Osteocyte (in vitro differentiated cells): ENCODE data around the gene IL3. TPM values are rescaled to one million over a fixed set of nuclear protein-coding genes. Genes with fewer than 3 reads are reported as not detected.

Source experiments
- DNase-seq: peaks from one replicate; pipeline ENCODE4 v3.0.0; 2021; ENCODE audit warnings: mixed read lengths; ENCODE audit not compliant: unreplicated experiment; ENCODE audit errors: extremely low spot score
- H3K27ac Mint-ChIP-seq: one replicate; pipeline ENCODE4 v1.8.0; 2021; ENCODE audit warnings: mild to moderate bottlenecking, mixed read lengths; ENCODE audit not compliant: unreplicated experiment
- H3K27me3 Mint-ChIP-seq: one replicate; pipeline ENCODE4 v1.8.0; 2021; ENCODE audit warnings: mixed read lengths; ENCODE audit not compliant: unreplicated experiment
- H3K36me3 Mint-ChIP-seq: one replicate; pipeline ENCODE4 v1.8.0; 2021; ENCODE audit warnings: mixed read lengths; ENCODE audit not compliant: unreplicated experiment
- H3K4me1 Mint-ChIP-seq: one replicate; pipeline ENCODE4 v1.8.0; 2021; ENCODE audit warnings: mixed read lengths; ENCODE audit not compliant: unreplicated experiment
- H3K4me3 Mint-ChIP-seq: one replicate; pipeline ENCODE4 v1.8.0; 2021; ENCODE audit warnings: mild to moderate bottlenecking, moderate library complexity, mixed read lengths; ENCODE audit not compliant: unreplicated experiment
- H3K9me3 Mint-ChIP-seq: one replicate; pipeline ENCODE4 v1.8.0; 2021; ENCODE audit warnings: mixed read lengths; ENCODE audit not compliant: unreplicated experiment
- total RNA-seq: library from RNA; stranded (reverse); gene quantifications from 2 replicates; pipeline ENCODE4 v1.2.1, GENCODE V29; 2021
- TF ChIP-seq, protein P1 (sequence below): fragments of 200-600 bp; sonication (generic); IDR thresholded peaks from 2 replicates; pipeline ENCODE4 v1.5.0; 2021; ENCODE audit warnings: antibody characterized with exemption, mild to moderate bottlenecking, moderate library complexity

The IL3 gene
- total RNA-seq, 1 donor from 2014 or later = not detected

DNA sequence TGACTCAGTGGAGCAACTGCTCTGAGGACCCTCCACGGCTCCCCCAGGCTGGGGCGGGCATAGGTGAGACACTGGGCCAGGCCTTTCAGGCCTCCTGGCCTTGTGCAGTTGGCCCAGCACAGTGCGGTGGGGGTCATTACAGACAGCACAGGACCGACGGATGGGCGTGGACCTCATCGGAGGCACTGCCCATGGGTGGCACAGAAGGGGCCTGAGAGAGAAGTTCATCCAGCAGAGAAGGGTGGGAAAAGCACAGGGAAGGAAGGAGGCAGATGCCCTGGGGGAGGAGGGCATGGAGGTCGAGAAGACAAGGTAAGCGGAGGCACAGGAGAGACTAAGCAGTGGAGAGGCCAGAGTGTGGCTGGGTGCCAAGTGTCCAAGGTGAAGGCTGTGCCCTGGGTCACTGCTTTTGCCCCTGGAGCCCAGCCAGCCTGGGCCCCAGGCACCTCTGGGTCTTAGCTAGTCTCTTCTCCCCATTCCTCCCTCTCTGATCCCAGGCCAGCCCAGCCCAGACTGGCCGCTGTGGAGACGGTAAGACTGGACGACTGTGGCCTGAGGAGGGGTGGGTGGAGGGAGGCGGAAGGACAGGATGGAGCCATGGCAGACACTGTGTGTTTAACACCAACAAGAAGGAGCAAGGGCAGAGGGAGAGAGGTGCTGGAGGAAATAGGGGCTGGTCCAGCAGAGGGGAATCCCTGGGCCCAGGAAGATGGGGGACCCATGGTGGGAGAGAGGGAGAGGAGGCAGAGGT is 5.7 kb downstream of the IL3 start:
- Mint-ChIP-seq H3K4me3 (no peak overlapping the region), H3K36me3 (no peaks in the 10 kb centered on the region), H3K27ac (no peak overlapping the region), H3K9me3 (no peaks in the 10 kb centered on the region), H3K4me1 (no peaks in the 10 kb centered on the region), H3K27me3 (no peaks in the 10 kb centered on the region)
- TF ChIP-seq, protein P1, sequence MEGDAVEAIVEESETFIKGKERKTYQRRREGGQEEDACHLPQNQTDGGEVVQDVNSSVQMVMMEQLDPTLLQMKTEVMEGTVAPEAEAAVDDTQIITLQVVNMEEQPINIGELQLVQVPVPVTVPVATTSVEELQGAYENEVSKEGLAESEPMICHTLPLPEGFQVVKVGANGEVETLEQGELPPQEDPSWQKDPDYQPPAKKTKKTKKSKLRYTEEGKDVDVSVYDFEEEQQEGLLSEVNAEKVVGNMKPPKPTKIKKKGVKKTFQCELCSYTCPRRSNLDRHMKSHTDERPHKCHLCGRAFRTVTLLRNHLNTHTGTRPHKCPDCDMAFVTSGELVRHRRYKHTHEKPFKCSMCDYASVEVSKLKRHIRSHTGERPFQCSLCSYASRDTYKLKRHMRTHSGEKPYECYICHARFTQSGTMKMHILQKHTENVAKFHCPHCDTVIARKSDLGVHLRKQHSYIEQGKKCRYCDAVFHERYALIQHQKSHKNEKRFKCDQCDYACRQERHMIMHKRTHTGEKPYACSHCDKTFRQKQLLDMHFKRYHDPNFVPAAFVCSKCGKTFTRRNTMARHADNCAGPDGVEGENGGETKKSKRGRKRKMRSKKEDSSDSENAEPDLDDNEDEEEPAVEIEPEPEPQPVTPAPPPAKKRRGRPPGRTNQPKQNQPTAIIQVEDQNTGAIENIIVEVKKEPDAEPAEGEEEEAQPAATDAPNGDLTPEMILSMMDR = no peak
- DNase-seq = no peak

DNA sequence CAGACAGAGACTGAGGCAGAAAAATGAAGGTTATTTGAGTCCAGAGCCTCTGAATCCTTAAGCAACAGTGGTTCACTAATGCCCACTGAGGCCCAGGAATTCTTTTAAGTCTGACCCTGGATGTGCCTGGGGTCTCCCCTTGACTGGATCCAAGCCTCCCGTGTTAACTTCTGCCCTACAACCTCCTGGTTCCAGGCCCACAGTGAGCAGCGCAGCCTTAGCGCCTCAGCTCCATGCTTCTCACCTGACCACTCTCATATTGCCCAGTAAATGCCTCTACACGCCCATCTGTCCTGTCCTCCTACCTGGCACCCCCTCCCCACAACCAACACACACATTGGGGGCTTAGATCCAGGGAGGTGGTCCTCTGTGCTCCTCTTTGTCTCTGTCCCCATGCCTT is 6.4 kb downstream of the IL3 start:
- Mint-ChIP-seq H3K36me3 (no peaks in the 10 kb centered on the region), H3K27ac (no peak overlapping the region), H3K4me1 (no peaks in the 10 kb centered on the region), H3K9me3 (no peaks in the 10 kb centered on the region), H3K4me3 (no peak overlapping the region), H3K27me3 (no peaks in the 10 kb centered on the region)
- no peak for DNase-seq
- TF ChIP-seq, protein P1 = no peak

DNA sequence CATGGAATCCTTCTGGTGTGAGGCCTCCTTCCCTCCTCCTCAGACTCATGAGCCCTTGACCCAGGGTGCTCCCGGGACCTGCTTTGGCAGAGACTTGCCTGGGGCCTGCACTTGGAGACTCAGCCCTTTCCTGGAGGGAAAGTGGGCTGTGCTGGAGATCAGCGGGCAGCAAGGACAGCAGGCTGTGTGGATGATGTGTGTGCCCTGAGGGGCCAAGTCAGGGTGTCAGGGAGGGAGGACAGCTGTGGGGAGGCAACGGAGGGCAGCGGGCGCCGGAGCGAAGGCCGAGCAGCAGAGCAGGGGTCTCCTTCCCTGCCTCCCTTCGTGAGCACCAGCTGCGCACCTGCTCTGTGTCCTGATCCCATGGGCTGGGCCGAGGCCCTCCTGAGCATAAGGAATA is 7.0 kb downstream of the IL3 start:
- no peaks in the 10 kb centered on the region for H3K36me3 Mint-ChIP-seq
- TF ChIP-seq, protein P1 = no peak
- no peaks in the 10 kb centered on the region for H3K27me3 Mint-ChIP-seq
- H3K9me3 Mint-ChIP-seq = no peaks in the 10 kb centered on the region
- no peak overlapping the region for H3K4me3 Mint-ChIP-seq
- no peaks in the 10 kb centered on the region for H3K4me1 Mint-ChIP-seq
- DNase-seq = no peak
- no peak overlapping the region for H3K27ac Mint-ChIP-seq

DNA sequence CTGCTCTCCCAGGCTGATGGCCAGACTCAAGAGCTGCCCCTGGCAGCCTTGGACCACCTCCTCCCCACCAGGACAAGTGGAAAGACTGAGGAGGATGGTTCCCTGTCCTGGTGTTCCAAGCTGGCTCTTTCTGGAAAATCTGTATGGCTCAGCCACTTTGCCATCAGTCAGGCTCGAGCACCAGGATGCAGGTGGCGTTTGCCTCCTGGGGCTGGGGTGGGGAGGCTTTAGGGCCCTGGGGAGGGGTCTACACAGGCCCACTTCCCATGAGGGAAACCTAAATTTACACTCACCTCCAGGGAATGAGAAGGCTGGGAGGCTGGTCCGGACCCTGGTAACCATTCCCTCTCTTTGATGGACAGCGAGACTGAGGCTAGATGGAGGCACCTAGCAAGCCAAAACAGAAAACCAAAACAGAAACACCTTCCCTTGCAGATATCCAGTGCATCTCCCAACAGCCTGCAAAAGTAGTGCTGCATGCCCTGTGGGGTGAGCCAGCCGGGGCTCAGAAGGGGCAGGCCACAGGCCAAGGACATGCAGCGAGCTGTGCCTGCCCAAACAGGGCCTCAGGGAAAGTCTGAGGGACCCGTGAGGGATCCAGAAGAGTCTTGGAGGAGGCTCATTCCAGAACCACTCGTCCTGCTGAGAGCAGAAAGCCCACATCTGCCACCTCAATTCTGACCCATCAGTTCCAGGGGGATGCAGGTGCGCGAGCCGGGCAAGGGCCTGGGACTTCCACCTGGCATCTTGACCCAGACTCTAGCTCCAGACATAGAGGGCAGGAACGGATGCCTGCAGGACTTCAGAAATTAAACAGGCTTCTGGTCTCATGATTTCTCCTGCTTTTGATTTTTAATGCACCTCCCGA is 7.7 kb downstream of the IL3 start:
- TF ChIP-seq, protein P1 = no peak
- H3K27ac Mint-ChIP-seq = no peak overlapping the region
- DNase-seq = no peak
- H3K4me3 Mint-ChIP-seq = no peak overlapping the region
- no peaks in the 10 kb centered on the region for H3K27me3 Mint-ChIP-seq
- H3K4me1 Mint-ChIP-seq = no peaks in the 10 kb centered on the region
- H3K9me3 Mint-ChIP-seq = no peaks in the 10 kb centered on the region
- no peaks in the 10 kb centered on the region for H3K36me3 Mint-ChIP-seq

DNA sequence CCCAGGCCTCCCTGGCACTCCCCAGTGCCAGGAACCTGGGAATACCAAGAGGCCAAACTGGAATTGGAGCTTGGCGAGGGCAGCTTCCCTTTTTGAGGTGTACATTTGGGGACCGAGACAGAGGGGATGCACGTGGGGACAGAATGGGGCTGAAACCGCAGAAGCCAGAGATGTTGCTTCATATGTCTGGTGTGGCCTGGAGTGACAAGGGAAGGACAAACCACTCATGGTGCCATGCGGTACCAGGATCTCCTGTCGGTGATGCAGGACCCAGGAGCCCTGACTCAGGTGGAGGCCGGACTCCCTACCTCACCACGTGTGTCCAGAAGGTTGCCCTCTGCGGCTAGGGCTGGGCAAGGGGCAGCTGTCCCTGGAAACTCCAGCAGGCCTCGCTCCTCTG is 9.1 kb downstream of the IL3 start:
- Mint-ChIP-seq H3K27ac (no peak overlapping the region), H3K4me1 (peaks cover 1% of the 10 kb centered on the region), H3K4me3 (no peak overlapping the region), H3K27me3 (no peaks in the 10 kb centered on the region), H3K36me3 (no peaks in the 10 kb centered on the region), H3K9me3 (no peaks in the 10 kb centered on the region)
- TF ChIP-seq, protein P1 = no peak
- no peak for DNase-seq
